DMS79 (cell line): Measurements from ENCODE around the gene SLC25A21.
"Not testable (repeated sequence)": the region's sequence is repeated elsewhere in the genome, so short reads cannot be mapped to it uniquely, and the experiment has no call there.

ENCODE experiments used
- DNase-seq: peaks from one replicate; lab custom pipeline; 2025; lab: John Stamatoyannopoulos, UW

Gene SLC25A21

GRCh38 chr14:36942522-36943245, 229.7 kb downstream of the SLC25A21 start:
- no peak for DNase-seq

GRCh38 chr14:36941783-36942521, 230.5 kb downstream of the SLC25A21 start:
- peak; percentile 80 for DNase-seq

- no peak for DNase-seq
Observed at GRCh38 chr14:36940476-36940875, 231.9 kb downstream of the SLC25A21 start.

- no peak for DNase-seq
Observed at GRCh38 chr14:36939265-36939664, 233.1 kb downstream of the SLC25A21 start.

- DNase-seq, result no peak
Observed at GRCh38 chr14:36938678-36939077, 233.7 kb downstream of the SLC25A21 start.

GRCh38 chr14:36935976-36936678, 236.3 kb downstream of the SLC25A21 start:
- DNase-seq, result no peak

GRCh38 chr14:36934304-36934703, 238.1 kb downstream of the SLC25A21 start:
- no peak for DNase-seq

- DNase-seq, result no peak
Observed at GRCh38 chr14:36931791-36932190, 240.6 kb downstream of the SLC25A21 start.

- DNase-seq, result no peak
Observed at GRCh38 chr14:36928432-36928831, 244.0 kb downstream of the SLC25A21 start.

- no peak for DNase-seq
Observed at GRCh38 chr14:36925094-36925493, 247.3 kb downstream of the SLC25A21 start.

- DNase-seq, result no peak
Observed at GRCh38 chr14:36916668-36917067, 255.7 kb downstream of the SLC25A21 start.

- DNase-seq, result no peak
Observed at GRCh38 chr14:36915081-36915480, 257.3 kb downstream of the SLC25A21 start.

GRCh38 chr14:36910578-36910977, 261.8 kb downstream of the SLC25A21 start:
- DNase-seq, result no peak

- no peak for DNase-seq
Observed at GRCh38 chr14:36905272-36905888, 267.0 kb downstream of the SLC25A21 start.

GRCh38 chr14:36901861-36902260, 270.5 kb downstream of the SLC25A21 start:
- DNase-seq, result no peak

- no peak for DNase-seq
Observed at GRCh38 chr14:36900846-36901245, 271.6 kb downstream of the SLC25A21 start.

GRCh38 chr14:36896300-36896699, 276.1 kb downstream of the SLC25A21 start:
- not testable (repeated sequence) for DNase-seq

- DNase-seq, result no peak
Observed at GRCh38 chr14:36884049-36884448, 288.4 kb downstream of the SLC25A21 start.

GRCh38 chr14:36880276-36880675, 292.1 kb downstream of the SLC25A21 start:
- DNase-seq, result no peak

- DNase-seq, result no peak
Observed at GRCh38 chr14:36879558-36879957, 292.8 kb downstream of the SLC25A21 start.

GRCh38 chr14:36874396-36875138, 297.8 kb downstream of the SLC25A21 start:
- DNase-seq, result peak; percentile 86

- no peak for DNase-seq
Observed at GRCh38 chr14:36870776-36871175, 301.6 kb downstream of the SLC25A21 start.
